ENCODE results near the gene CCER1. TPM values are rescaled to one million over a fixed set of nuclear protein-coding genes. Genes with fewer than 3 reads are reported as not detected.

CCER1 gene
- total and polyA plus RNA-seq, 9 of the 15 experiments (the other 6 are each of a cell fraction or from before 2014, with no cell fraction given) = not detected

- TF ChIP-seq MGA (IDR thresholded peaks at IDR 0.05) (no peak), SIN3A (IDR thresholded peaks at IDR 0.05; ENCODE audit: borderline replicate concordance in 2 of 2, control insufficient read depth in 1 of 2, low read depth in 2 of 2, low read length in 2 of 2) (no peak), ATF6 (CRISPR knock-in tag; IDR thresholded peaks at IDR 0.05) (no peak), BRF1 (IDR thresholded peaks at IDR 0.05; ENCODE audit: borderline replicate concordance, extremely low read depth, insufficient read length) (no peak), ZNF668 (CRISPR knock-in tag; IDR thresholded peaks at IDR 0.05) (no peak), RBBP5 (IDR thresholded peaks at IDR 0.05; ENCODE audit: borderline replicate concordance, insufficient read depth, low read length, poor library complexity, severe bottlenecking) (no peak), NR2C1 (IDR thresholded peaks at IDR 0.05) (no peak), NR2C1 (tag; IDR thresholded peaks at IDR 0.05) (no peak), TARDBP (IDR thresholded peaks at IDR 0.05) (no peak), NFIX (CRISPR knock-in tag; IDR thresholded peaks at IDR 0.05; ENCODE audit: low read depth) (no peak), SMAD1 (IDR thresholded peaks at IDR 0.05; ENCODE audit: low read depth, low read length, partially characterized antibody) (no peak)
- TF ChIP-seq, protein P1, sequence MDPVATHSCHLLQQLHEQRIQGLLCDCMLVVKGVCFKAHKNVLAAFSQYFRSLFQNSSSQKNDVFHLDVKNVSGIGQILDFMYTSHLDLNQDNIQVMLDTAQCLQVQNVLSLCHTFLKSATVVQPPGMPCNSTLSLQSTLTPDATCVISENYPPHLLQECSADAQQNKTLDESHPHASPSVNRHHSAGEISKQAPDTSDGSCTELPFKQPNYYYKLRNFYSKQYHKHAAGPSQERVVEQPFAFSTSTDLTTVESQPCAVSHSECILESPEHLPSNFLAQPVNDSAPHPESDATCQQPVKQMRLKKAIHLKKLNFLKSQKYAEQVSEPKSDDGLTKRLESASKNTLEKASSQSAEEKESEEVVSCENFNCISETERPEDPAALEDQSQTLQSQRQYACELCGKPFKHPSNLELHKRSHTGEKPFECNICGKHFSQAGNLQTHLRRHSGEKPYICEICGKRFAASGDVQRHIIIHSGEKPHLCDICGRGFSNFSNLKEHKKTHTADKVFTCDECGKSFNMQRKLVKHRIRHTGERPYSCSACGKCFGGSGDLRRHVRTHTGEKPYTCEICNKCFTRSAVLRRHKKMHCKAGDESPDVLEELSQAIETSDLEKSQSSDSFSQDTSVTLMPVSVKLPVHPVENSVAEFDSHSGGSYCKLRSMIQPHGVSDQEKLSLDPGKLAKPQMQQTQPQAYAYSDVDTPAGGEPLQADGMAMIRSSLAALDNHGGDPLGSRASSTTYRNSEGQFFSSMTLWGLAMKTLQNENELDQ (CRISPR knock-in tag; IDR thresholded peaks at IDR 0.05; ENCODE audit: borderline replicate concordance) = no peak
These were observed 29.1 kb upstream of the CCER1 start (continued) for GRCh38 chr12:90984114-90984513.

All from K562 (cell line).